PC-3 (cell line): ENCODE measurements around the gene TMEM243.

Experiments used
- EZH2 ChIP-seq: fragments of 300-600 bp; sonication (generic); IDR thresholded peaks from one replicate; pipeline ENCODE4 v1.6.1; 2017; ENCODE audit warnings: antibody characterized with exemption, mild to moderate bottlenecking, low read length; ENCODE audit not compliant: unreplicated experiment
- TF ChIP-seq, protein P1 (sequence below): fragments of 300-600 bp; sonication (generic); conservative IDR thresholded peaks from 2 replicates; pipeline ENCODE4 v1.5.1; 2017; ENCODE audit warnings: antibody characterized with exemption, low read depth, mild to moderate bottlenecking, low read length

DNA sequence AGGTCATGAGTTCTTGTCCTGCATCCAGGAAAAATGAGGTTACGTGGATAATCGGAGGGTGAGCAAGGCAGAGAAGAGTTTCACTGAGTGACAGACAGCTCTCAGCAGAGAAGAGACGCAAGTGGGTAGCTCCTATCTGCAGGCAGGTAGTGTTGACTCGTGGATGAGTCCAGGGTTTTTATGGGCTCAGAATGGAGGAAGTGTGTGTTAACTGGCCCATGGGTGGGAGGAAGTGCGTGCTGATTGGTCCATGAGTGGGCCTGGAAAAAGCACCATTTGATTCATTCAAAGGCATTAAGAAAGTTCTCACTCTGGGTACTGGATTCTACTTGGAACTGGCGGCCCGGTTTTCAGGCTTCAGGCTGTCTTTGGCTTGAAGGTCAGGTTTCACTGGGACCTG is 72.0 kb downstream of the TMEM243 start:
- TF ChIP-seq, protein P1, sequence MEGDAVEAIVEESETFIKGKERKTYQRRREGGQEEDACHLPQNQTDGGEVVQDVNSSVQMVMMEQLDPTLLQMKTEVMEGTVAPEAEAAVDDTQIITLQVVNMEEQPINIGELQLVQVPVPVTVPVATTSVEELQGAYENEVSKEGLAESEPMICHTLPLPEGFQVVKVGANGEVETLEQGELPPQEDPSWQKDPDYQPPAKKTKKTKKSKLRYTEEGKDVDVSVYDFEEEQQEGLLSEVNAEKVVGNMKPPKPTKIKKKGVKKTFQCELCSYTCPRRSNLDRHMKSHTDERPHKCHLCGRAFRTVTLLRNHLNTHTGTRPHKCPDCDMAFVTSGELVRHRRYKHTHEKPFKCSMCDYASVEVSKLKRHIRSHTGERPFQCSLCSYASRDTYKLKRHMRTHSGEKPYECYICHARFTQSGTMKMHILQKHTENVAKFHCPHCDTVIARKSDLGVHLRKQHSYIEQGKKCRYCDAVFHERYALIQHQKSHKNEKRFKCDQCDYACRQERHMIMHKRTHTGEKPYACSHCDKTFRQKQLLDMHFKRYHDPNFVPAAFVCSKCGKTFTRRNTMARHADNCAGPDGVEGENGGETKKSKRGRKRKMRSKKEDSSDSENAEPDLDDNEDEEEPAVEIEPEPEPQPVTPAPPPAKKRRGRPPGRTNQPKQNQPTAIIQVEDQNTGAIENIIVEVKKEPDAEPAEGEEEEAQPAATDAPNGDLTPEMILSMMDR = no peak
- TF ChIP-seq EZH2 = no peak
